GM19239 (cell line): Measurements from ENCODE around the gene KAZALD1.

ENCODE experiments used
- DNase-seq: peaks from one replicate; pipeline ENCODE4 v3.0.0; 2011; ENCODE audit warnings: low spot score; ENCODE audit not compliant: insufficient read length
- FAIRE-seq: peaks from 2 replicates; lab custom pipeline; 2011; peaks lifted over from hg19 to GRCh38; lab: Jason Lieb, UNC

Gene KAZALD1

DNA sequence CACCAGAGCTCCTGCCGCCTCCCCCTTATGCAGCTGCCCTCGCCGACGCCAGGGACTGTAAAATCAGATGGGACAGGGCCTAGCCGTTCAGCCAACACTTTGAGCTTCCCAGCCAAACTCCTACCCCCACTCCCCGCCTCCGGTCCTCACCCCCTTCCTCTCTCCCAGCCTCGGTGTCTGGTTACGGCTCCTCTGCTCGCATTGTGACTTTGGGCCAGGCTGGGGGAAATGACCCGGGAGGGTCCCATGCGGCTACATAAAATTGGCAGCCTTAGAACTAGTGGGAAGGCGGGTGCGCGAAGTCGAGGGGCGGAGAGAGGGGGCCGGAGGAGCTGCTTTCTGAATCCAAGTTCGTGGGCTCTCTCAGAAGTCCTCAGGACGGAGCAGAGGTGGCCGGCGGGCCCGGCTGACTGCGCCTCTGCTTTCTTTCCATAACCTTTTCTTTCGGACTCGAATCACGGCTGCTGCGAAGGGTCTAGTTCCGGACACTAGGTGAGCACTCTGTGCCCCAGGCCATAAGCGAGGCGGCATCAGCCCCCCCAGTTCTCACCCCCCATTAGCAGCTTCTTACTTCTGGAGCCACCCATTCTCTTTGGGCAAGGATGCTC is at the start of gene KAZALD1:
Gene KAZALD1, plus strand, starts transcription at position 366 of the 608 bp plus-strand sequence. CDS start 604 bp downstream, outside the sequence.
- FAIRE-seq = no peak
- DNase-seq = no peak

GRCh38 chr10:101012525-101013364 is 49.0 kb upstream of the KAZALD1 start:
- FAIRE-seq = peak; percentile 93
- peak; percentile 90 for DNase-seq

DNA sequence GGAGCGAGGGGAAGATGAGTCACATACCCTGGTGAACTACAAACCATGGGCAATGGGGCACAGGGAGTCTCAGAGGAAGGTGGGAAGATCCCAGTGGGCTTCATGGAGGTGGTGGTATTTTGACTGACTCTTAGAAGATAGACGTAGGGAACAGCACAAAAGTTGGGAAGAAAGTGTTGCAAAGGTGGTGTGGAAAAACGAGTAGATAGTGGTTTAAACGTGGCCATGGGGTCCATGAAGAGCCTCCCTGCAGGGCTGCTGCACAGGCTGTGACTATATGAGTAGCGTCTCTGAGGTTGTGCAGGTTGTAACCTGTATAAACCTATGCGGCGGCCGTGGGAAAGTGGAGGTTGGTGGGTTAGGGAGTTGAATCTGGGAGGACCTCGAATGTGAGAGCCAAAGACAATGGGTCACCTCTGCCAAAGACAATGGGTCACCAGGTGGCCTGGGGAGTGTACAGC is 48.4 kb upstream of the KAZALD1 start:
- no peak for DNase-seq
- no peak for FAIRE-seq

GRCh38 chr10:101014230-101014884 is 47.4 kb upstream of the KAZALD1 start:
- FAIRE-seq = peak; percentile 82

GRCh38 chr10:101014966-101015581 is 46.7 kb upstream of the KAZALD1 start:
- no peak for DNase-seq
- no peak for FAIRE-seq

More at GRCh38 chr10:101014230-101014884, 47.4 kb upstream of the KAZALD1 start:
- peak; percentile 82 for DNase-seq

- no peak for FAIRE-seq
Observed at GRCh38 chr10:101015582-101015973, 46.2 kb upstream of the KAZALD1 start.

DNA sequence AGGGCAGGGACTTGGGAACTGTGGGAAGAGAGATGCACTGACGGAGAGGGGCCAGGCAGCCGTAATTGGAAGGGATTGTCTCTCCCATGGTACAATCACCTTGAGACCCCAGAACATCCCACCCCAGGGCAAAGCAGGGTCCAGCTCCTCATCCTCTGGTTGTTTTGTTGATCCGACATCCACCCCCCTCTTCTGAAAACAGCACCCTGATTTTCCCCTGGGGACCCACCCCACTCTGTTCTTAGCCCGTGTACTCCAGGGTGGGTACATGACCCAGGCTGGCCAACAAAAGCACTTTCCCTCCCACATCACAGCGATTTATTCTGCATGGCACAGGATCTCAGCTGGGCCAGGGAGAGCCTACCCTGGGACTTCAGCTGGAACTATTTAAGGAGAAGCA is 45.0 kb upstream of the KAZALD1 start:
- FAIRE-seq (no peak), DNase-seq (no peak)

More at GRCh38 chr10:101015582-101015973, 46.2 kb upstream of the KAZALD1 start:
- no peak for DNase-seq

- FAIRE-seq (no peak), DNase-seq (no peak)
Observed at GRCh38 chr10:101018118-101018599, 43.6 kb upstream of the KAZALD1 start.

- DNase-seq = peak; percentile 68
- peak; percentile 18 for FAIRE-seq
Observed at GRCh38 chr10:101018600-101019439, 43.0 kb upstream of the KAZALD1 start.

DNA sequence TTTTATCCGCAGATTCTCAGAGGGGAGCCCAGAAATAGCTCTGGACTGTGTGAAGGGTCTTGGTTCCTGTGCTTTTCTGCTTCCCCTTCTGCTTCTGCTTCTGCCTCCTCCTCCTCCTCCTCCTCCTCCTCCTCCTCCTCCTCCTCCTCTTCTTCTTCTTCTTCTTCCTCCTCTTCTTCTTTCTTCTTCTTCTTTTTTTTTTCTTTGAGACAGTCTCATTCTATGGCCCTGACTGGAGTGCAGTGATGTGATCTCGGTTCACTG is 42.4 kb upstream of the KAZALD1 start:
- DNase-seq = no peak
- FAIRE-seq = no peak

GRCh38 chr10:101020427-101021075 is 41.2 kb upstream of the KAZALD1 start:
- FAIRE-seq (no peak), DNase-seq (no peak)

DNA sequence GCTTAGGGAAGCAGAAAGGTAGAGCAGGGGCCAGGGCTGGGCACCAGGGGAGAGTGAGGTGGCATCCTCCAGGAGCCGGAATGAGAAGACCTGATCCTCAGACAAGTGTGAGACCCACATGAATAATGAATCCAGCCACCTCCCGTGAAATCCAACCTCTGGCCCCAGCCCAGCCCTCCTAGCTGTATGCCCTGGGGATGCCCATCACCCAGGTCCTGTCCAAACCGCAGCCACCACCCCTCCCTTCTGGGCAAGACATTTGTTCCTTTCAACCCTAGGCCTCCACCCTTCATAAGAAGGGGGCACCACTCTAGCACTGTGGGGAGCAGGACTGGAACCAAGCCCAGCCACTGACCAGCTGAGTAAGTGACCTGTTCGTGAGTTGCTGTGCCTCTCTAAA is 40.5 kb upstream of the KAZALD1 start:
- DNase-seq (no peak), FAIRE-seq (no peak)

GRCh38 chr10:101021692-101022251 is 40.0 kb upstream of the KAZALD1 start:
- no peak for FAIRE-seq
- DNase-seq = no peak

DNA sequence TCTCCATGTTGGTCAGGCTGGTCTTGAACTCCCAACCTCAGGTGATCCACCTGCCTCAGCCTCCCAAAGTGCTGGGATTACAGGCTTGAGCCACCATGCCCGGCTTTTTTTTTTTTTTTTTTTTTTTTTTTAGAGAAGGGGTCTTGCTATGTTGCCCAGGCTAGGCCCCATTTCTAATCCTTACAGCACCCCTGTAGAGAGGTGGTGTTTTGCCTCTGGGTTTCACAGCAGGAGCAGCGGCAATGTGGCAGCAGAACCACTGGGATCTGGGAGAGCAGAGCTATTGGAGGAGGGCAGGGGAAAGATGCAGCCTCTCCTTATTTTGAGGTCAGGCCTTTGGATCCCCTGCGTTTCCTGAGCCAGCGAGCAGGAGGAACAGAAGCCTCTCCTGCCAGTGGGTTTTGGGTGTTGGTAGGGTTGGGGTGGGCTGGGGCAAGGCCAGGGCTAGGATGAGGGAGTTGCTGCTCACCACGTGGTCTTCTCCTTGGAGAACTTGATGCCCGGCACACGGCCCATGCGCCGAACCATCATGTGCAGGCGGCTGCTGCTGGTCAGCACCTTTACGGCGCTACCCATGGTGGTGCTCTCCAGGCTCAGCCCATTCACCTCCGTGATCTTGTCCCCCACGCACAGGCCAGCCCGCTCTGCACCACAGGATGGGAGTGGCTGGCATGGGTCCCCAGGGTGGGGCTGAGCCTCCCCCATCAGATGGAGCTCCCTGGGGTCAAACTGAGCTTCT is 38.7 kb upstream of the KAZALD1 start:
- FAIRE-seq (no peak), DNase-seq (no peak)

- no peak for FAIRE-seq
- DNase-seq = no peak
Observed at GRCh38 chr10:101027106-101027720, 34.6 kb upstream of the KAZALD1 start.

- DNase-seq (no peak), FAIRE-seq (no peak)
Observed at GRCh38 chr10:101028446-101029337, 33.1 kb upstream of the KAZALD1 start.
